Bronchial epithelial cell (primary cell): Measurements from ENCODE around the gene CSHL1. TPM values are rescaled to one million over a fixed set of nuclear protein-coding genes. Genes with fewer than 3 reads are reported as not detected.
"Not testable (repeated sequence)": the region's sequence is repeated elsewhere in the genome, so short reads cannot be mapped to it uniquely, and the experiment has no call there.

ENCODE experiments used
- DNase-seq: peaks from one replicate; pipeline ENCODE4 v3.0.0-alpha.2; 2010; ENCODE audit warnings: low read depth
- FAIRE-seq: peaks from 2 replicates; lab custom pipeline; 2011; peaks lifted over from hg19 to GRCh38; lab: Jason Lieb, UNC
- H3K27me3 ChIP-seq: 2 replicates; pipeline ENCODE4 v1.5.1; 2011; ENCODE audit warnings: low read length; ENCODE audit not compliant: control insufficient read depth, insufficient read depth
- H3K36me3 ChIP-seq: 2 replicates; pipeline ENCODE4 v1.5.1; 2011; ENCODE audit warnings: low read length; ENCODE audit not compliant: control insufficient read depth, insufficient read depth
- H3K4me3 ChIP-seq: 2 replicates; pipeline ENCODE4 v1.5.1; 2011; ENCODE audit warnings: mild to moderate bottlenecking, low read depth, low read length, control low read depth
- total RNA-seq: library from RNA; depleted of rRNA; stranded (reverse); fragments of >200 nt; gene quantifications from 2 replicates; pipeline ENCODE4 v1.2.1, GENCODE V29; 2014
- TF ChIP-seq, protein P1 (sequence below): IDR thresholded peaks from 2 replicates; pipeline ENCODE4 v1.5.1; 2011; ENCODE audit warnings: mild to moderate bottlenecking, moderate library complexity, low read length, control low read depth, inconsistent platforms; ENCODE audit not compliant: insufficient read depth, severe bottlenecking

CSHL1 gene
- total RNA-seq, 1 donor from 2014 or later = not detected

DNA sequence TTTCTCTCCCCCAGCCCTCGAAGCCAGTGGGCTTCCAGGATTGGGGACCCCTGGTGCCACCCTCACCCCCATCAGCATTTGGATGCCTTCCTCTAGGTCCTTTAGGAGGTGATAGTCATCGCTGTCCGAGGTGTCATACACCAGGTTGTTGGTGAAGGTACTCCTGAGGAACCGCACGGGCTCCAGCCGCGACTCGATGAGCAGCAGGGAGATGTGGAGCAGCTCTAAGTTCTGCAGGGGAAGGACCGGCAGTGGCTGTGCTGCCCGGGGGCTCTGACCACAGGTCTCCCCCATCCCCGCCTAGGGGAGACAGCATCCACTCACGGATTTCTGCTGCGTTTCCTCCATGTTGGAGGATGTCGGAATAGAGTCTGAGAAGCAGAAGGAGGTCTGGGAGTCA is 962 bp downstream of the CSHL1 start:
- FAIRE-seq (no peak), DNase-seq (no peak)
- Histone ChIP-seq H3K36me3 (no peaks in the 10 kb centered on the region), H3K4me3 (no peak overlapping the region), H3K27me3 (peaks cover 6% of the 10 kb centered on the region)
- TF ChIP-seq, protein P1, sequence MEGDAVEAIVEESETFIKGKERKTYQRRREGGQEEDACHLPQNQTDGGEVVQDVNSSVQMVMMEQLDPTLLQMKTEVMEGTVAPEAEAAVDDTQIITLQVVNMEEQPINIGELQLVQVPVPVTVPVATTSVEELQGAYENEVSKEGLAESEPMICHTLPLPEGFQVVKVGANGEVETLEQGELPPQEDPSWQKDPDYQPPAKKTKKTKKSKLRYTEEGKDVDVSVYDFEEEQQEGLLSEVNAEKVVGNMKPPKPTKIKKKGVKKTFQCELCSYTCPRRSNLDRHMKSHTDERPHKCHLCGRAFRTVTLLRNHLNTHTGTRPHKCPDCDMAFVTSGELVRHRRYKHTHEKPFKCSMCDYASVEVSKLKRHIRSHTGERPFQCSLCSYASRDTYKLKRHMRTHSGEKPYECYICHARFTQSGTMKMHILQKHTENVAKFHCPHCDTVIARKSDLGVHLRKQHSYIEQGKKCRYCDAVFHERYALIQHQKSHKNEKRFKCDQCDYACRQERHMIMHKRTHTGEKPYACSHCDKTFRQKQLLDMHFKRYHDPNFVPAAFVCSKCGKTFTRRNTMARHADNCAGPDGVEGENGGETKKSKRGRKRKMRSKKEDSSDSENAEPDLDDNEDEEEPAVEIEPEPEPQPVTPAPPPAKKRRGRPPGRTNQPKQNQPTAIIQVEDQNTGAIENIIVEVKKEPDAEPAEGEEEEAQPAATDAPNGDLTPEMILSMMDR = no peak

DNA sequence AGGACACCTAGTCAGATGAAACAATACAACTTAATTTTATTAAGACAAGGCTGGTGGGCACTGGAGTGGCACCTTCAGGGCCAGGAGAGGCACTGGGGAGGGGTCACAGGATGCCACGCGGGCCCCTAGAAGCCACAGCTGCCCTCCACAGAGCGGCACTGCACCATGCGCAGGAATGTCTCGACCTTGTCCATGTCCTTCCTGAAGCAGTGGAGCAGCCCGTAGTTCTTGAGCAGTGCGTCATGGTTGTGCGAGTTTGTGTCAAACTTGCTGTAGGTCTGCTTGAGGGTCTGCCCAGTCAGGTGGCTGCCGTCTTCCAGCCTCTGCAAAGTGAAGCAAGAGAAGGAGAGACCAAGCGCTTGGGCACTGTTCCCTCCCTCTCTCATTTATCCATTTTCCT is 1.5 kb downstream of the CSHL1 start:
- not testable (repeated sequence) for FAIRE-seq, H3K36me3 ChIP-seq, DNase-seq, H3K27me3 ChIP-seq, H3K4me3 ChIP-seq

DNA sequence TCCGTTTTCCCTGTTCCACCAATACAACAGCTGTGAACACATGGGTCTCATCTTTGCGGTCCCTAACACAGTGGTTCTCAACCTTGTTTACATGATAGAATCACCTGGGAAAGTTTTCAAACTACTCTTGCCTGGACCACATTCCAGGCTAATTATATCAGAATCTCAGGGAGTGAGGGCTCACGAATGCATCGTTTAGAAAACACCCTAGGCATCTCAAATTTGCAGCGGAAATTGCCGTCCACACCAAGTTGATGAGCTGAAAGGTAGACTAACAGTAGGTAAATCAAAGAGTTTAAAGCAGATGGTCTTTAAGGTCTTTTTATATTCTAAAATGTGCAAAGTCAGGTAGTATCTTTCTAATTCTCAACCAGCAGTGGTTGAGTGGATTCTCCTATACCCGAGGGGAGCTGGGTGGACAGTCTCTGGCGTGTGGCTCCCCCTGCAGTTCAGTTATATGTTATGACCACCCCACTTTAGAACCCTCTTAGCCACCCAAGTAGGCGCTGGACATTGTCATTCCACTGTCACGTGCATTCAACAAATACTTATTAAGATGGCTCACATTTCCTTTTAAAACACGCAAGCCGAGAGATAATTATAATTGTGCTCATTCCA is 3.8 kb downstream of the CSHL1 start:
- H3K36me3 ChIP-seq, H3K27me3 ChIP-seq, FAIRE-seq, H3K4me3 ChIP-seq: not testable (repeated sequence)
- DNase-seq = peak; percentile 27
- TF ChIP-seq, protein P1 = peak; percentile 19

DNA sequence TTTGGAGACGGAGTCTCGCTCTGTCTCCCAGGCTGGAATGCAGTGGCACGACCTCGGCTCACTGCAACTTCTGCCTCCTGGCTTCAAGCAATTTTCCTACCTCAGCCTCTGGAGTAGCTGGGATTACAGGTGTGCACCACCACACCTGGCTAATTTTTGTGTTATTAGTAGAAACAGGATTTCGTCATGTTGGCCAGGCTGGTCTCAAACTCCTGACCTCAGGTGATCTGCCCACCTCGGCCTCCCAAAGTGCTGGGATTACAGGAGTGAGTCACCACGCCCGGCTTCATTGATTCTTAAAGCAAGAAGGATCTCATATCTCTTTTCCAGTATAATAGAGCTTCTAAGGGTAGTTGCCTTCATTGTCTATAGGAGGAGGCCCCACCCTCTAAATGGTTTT is 6.3 kb downstream of the CSHL1 start:
- not testable (repeated sequence) for H3K4me3 ChIP-seq, FAIRE-seq, DNase-seq, H3K27me3 ChIP-seq, H3K36me3 ChIP-seq

DNA sequence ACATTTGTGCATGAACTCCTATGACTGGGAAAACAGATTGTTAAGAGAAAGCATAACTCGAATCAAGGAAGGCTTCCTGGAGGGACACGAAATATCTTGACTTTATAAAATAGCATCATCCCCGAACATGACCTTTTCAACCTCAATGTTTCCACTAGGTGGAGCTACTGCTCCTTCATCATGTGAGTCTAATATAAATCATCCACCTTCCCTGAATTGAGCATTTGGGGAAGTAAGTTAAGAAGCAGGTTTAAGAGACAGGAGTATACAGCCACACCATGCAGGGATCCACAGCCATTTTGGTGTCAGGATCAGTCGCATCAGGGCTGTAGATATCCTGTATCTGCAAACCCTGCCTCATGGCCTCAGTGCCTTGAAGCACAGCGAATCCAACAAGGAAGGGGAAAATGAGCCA is 7.3 kb downstream of the CSHL1 start:
- H3K36me3 ChIP-seq, FAIRE-seq, H3K4me3 ChIP-seq, H3K27me3 ChIP-seq: not testable (repeated sequence)
- peak; percentile 7 for DNase-seq
- TF ChIP-seq, protein P1 = peak; percentile 14

DNA sequence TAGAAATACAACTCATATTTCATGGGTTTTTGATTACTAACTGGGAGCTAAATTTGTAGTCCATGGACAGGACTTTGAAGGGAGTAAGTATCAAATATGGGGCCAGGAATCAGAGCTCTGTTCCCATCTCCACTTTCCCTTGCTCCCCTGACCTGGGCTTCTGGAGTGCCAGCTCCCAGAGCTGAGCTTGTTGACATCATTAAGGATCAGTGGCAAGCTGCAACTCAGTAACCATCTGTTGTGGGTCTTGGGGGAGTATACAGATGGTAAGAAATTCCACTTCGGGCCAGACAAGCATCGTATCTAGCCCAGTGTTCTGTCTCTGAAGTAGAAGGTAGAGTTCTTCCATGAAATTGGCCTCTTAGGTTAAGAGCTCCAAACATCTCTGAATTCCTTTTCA is 9.1 kb downstream of the CSHL1 start:
- not testable (repeated sequence) for H3K27me3 ChIP-seq, DNase-seq, H3K4me3 ChIP-seq, FAIRE-seq, H3K36me3 ChIP-seq

DNA sequence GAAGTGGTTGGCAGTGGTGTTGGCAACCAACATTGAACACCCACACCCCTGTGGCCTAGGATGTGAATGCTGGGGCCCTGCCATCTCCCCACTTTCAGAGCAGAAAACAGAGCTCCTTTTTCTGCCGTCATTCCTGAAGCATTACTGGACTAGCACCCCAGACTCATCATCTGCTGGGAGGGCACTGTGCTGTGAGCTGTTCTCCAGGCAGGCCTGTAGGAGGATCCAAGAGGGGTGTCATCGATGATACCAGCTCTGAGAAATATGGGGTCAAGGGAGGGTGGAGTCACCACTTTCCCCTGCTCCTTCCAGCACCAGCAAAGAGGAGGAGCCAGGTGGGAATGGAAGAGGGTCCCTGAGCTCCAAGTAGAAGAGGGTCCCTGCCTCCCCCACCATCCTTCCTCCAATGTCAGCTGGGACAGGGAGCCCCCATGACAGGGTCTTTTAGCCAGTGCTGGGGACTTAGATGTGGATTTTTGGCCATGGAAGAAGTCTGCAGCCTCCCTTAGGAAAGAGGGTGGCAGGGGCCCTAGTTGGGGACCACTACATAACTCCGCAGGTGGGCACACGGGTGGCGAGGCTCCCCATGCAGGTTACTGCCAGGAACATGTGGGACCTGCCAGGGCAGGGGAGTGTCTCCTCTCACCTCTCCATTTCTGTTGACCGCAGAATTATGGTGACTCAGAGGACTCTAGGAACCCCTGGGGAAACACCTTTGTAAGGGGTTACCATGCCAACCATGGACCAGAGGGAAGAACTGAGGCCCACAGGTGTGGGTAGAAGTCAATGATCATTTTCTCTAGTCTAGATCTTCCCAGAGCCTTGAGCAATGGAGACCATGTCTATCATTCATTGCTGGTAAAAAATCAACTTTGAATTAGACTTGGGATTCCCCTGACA is 11.9 kb downstream of the CSHL1 start:
- H3K36me3 ChIP-seq, H3K27me3 ChIP-seq, H3K4me3 ChIP-seq, FAIRE-seq: not testable (repeated sequence)
- DNase-seq = peak; percentile 59

DNA sequence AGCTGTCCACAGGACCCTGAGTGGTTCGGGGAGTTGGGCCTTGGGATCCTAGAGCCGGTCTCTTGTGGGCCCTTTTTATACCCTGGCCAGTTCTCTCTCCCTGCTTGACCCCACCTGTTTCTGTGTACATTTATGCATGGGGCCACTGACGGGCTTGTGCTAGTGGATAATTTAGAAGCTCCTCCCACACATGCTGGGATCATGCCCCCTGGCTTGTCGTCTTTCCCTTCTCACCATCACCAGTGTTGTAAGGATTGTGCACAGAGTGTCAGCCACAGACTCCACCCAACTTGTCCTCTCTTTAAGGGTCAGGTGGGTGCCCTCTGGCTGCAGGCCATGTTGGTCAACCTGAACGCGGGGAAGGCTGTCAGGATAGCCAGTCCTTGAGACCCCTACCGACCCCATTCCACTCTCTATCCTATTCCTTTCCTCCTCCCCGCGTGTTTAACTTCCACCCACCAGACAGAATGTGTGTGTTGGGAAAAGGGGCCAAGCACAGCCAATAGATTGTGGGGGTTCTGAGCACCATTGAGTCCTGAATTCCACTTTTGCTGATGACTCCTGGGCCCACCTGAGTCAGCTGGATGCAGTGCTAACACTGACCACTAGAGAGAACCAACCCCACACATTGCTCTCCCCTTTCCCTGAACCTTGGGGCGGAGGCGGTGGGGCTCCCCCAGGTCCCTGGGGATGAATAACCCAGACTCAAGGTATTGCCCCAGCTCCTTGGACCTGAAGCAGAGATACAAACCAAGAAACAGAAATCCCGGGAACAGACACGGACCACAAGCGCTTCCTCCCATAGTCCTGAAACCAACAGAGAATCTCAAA is 14.3 kb downstream of the CSHL1 start, which contains the start of gene CSH1:
Gene CSH1 (minus strand): TSS at position 51 of the 831 bp plus-strand sequence. CDS start 63 bp downstream, outside the sequence.
- not testable (repeated sequence) for H3K27me3 ChIP-seq, DNase-seq, H3K4me3 ChIP-seq, FAIRE-seq, H3K36me3 ChIP-seq

DNA sequence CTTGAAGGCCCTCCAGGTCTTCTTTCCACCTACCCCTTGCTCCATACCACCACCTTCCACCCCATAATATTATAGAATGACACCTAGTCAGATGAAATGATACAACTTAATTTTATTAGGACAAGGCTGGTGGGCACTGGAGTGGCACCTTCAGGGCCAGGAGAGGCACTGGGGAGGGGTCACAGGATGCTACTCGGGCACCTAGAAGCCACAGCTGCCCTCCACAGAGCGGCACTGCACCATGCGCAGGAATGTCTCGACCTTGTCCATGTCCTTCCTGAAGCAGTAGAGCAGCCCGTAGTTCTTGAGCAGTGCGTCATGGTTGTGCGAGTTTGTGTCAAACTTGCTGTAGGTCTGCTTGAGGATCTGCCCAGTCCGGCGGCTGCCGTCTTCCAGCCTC is 16.2 kb downstream of the CSHL1 start:
- not testable (repeated sequence) for H3K27me3 ChIP-seq, FAIRE-seq, DNase-seq

DNA sequence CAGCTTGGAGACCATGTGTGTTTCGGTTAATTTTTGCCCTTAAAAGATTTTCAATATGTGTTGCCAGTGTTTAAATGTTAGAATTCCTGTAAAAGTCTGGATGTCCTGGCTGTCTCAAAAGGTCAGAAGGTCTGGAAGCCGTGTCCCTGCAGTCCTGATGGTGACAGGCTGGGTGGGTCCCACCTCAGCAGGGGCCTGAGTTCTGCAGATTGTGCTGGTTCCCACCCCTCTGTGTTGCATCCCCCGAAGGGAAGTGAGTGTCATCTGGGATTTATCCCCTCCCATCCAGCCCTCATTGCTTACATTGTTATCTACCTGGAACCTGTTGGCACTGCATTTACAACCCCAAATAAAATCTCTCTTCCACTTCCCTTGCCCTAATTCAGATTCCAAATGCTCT is 17.0 kb downstream of the CSHL1 start:
- not testable (repeated sequence) for H3K36me3 ChIP-seq, H3K27me3 ChIP-seq, H3K4me3 ChIP-seq, FAIRE-seq, DNase-seq

More for the DNA sequence above, 16.2 kb downstream of the CSHL1 start:
- H3K4me3 ChIP-seq, H3K36me3 ChIP-seq: not testable (repeated sequence)
